Embryonic facial prominence (tissue), 1 donor: ENCODE data around the gene PI3.

ENCODE experiments used
- DNase-seq: peaks from one replicate; pipeline ENCODE4 v3.0.0-alpha.2; 2016; ENCODE audit errors: extremely low spot score

PI3 gene

DNA sequence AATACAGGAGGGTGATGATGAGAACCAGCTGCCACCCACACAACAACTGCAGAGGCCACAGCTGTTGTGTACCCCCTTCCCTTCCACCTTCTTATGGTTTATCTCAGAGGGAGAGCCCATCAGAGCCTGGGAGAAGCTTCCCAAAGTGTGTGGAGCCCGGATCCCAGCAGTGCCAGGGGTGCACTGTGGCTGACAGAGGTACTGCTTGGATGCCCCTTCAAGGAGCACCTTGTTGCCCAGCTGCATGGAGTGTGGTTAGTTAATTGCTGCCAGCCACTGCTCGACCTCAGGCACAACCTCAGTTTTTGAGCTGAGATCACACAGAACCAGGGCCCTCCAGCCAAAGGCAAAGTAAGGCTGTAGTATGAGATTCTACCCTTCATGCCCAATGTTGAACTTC lies 13.0 kb downstream of the PI3 start:
- DNase-seq = no peak

DNA sequence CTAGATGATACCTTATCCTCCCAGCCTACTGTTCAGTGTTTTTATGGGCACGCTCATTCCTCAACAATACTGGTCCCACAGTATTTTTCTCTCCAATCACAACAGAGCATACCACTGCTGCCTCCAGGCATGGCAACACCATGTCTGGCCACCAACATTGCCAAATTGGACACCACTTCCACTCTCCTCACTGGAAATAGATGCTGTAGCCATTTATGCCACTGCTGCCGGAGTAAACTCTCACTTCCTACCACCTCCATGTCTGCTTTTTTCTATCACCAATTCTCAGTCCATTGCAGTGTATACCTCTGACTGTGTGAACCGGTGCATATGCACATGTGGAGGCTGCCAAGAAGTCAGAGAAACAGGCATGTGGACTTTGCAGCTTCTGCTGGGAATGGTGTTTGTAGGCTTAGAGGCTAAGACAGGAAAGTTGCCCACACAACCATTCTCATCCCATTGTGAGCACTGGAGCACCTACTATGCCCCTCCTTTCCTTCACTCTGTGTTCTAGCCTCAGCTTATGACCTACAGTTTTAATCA lies 14.4 kb downstream of the PI3 start:
- DNase-seq = no peak

DNA sequence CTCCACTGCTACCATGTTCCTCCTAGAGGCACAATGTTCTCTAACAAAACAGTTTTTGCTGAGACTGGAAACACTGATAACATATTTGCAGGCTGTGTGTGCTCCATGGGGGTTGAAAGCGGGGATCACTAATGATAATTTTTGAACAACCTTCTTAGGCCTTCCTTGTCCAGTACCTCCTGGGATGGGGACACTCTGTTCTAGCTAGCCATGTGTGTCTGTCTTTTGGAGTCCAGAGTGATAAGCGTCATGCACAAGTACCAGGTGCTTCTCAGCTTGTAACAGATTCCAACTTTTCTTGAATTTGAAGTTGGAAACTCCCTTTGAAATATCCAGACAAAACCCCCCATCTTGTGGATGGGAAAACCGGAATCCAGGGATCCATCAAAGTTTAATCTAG lies 15.2 kb downstream of the PI3 start:
- DNase-seq = no peak

DNA sequence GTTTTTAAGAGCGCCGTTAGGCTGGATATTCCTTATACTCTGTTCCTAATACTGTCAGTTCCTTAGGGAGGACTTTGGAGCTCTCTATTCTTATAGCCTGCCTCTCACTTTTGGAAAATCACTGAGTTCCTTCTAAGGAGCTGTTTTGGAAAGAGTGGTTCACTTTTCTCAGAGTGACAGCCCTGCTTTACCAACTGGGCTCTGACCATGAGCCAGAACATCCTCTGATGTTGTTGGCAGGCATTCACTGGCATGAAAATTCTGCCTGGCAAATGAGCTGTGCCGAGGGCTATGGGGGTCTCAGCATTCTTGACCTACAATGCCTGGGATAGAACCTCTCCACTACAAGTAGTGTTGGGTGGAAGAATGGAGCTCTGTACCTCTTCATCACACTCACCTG lies 17.2 kb downstream of the PI3 start:
- no peak for DNase-seq

- DNase-seq = no peak
These were observed 18.6 kb downstream of the PI3 start for GRCh38 chr20:45193331-45193730.

DNA sequence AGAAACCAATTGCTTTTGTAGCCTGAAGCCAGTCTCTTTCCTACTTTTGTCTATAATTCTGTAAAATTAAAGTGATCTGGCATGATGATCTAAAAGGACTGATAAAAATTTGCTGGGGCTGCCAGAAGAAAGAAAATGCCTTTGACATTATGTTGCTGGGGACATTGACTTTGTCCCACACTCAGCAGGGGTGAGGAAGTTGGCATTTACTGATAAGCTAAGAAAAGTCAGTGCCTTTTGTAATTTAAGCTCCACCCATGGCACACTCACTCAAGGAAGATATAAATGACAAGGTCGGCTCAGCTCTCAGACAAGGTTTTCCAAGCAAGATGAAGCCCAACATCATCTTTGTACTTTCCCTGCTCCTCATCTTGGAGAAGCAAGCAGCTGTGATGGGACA lies 32.0 kb downstream of the PI3 start, which contains the start of gene SEMG1:
Gene SEMG1 (plus strand): TSS at position 309 of the 400 bp plus-strand sequence. CDS start 21 bp downstream, at position 330.
- DNase-seq = no peak

DNA sequence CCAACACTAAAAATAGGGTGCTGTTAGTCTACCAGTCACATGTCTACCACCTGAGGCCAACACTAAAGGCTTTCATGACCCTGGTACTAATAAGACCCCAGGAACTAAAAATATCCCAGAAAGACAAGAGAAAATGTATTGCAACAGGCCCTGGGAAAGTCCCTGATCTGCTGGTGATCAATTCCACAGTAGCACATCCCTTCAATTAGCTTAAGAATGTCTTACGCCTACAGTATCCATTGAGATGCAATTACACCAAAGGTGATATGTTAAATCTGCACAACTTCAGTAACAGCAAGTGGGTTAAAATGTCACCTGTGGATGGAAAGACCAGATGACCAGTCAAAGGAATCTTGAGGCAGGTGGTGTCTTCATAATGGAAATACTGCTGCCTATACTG lies 35.2 kb downstream of the PI3 start:
- DNase-seq = no peak

GRCh38 chr20:45211569-45212474 lies 37.1 kb downstream of the PI3 start:
- no peak for DNase-seq

DNA sequence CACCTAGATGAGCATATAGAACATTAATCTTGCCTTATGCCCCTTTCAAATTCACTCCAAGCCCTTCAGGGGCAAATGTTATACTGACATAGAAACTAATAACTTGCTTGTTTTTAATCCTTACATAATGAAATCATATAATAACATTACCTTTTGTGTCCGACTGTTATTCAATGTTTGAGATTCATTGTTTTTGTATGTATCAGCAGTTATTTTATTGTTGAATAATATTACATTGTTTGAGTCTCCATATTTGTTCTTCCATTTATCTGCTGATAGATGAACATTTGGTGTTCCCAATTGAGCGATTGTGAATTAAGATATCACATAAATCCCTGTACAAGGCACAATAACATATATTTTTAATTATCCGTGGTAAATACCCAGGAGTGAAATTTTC lies 38.1 kb downstream of the PI3 start:
- no peak for DNase-seq

DNA sequence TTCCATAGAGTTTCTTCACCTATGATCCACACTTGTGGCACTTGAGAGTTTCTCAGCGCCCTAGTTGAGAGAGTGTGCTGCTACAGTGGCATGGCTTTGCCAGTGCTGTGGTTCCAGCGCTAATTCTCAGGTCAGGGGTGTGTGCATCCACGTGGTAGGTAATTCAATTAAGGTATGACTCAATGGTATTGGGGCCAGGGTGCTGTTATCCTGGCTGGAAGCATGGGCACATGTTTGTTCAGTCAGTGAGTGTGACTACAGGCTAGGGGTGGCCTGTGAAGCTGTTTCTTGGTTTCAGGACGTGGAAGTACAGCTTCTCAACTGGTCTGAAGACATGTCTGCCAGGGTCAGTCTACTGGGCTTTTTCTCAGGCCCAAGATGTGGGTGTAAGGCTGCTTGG lies 43.4 kb downstream of the PI3 start:
- DNase-seq = no peak

DNA sequence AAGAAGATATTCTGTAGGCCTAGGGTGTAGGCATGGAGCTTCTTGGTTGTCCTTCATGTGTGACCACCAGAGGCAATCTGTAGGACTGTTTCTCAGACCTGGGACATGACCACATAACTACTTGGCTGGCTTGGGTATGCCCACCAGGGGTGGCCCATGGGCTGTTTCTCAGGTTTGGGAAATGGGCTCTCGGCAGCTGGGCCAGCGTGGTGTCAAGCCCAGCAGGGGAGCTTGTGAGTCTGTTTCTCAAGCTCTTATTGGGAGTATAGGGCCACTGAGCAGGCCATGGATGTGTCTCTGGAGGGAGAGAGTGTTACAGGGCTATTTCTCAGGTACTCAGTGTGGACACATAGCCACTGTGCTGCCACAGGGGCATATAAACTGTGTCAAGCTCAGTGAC lies 43.9 kb downstream of the PI3 start:
- no peak for DNase-seq

- DNase-seq = no peak
These were observed 46.4 kb downstream of the PI3 start, which contains the start of gene SEMG2 for GRCh38 chr20:45221076-45221475. Gene SEMG2, plus strand, starts transcription at chr20:45221373. Its CDS starts 17 bp downstream, at chr20:45221390.

DNA sequence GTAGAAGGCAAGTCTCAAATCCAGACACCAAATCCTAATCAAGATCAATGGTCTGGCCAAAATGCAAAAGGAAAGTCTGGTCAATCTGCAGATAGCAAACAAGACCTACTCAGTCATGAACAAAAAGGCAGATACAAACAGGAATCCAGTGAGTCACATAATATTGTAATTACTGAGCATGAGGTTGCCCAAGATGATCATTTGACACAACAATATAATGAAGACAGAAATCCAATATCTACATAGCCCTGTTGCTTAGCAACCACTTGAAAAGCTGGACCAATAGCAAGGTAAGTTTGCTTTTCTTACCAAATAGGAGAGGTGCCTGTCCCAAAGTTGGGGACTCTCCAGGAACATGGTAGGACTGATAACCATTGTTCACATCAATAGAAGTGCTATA lies 48.4 kb downstream of the PI3 start:
- no peak for DNase-seq
